ENCODE results near the gene MAP1LC3B. TPM values are rescaled to one million over a fixed set of nuclear protein-coding genes. Genes with fewer than 3 reads are reported as not detected.

Gene MAP1LC3B
- total RNA-seq, 1 experiment from 2014 or later, result 45.3 TPM

DNA sequence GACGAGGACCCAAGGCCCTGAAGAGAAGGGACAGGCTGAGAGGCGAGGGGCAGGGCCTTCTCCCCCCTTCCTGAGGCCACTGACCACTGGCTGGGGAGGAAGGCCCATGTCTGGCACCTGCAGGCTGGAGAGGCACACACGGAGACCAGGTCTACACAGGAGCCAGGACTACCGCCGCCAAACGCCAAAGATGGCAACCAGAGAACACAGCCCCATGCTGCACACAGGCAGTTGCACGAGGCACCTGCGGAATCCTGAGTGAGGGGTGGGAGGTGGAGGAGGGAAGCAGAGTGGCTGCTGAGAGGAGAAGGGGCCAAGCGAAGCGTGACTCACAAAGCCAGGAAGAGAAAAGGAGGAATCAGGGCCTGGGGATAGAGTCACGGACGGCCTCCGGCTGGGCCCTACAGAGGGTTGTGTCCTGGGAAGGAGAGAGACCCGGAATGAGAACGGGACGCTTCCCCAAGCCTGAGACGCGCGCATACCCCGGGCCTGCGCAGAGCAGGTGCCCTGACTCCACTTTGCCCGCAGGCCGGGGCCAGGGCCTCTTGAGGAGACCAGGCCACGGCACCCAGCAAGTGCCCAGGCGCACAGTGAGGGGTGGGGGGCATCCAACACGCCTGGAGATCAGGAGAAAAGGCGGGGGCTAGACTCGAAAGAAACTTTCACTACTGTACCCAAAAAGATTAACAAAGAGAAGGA lies 46.3 kb upstream of the MAP1LC3B start:
- Histone ChIP-seq H3K4me3 (no peak overlapping the region), H3K4me2 (no peak overlapping the region), H3F3A (ENCODE audit: insufficient read depth, low read depth) (no peaks in the 10 kb centered on the region), H3K27ac (no peak overlapping the region), H4K20me1 (ENCODE audit: insufficient read depth) (peaks cover 3% of the 10 kb centered on the region), H3K79me2 (ENCODE audit: low read depth) (no peaks in the 10 kb centered on the region), H3K9me2 (ENCODE audit: insufficient read depth) (no peaks in the 10 kb centered on the region), H3K4me1 (replicated peaks; ENCODE audit: insufficient read depth) (no peaks in the 10 kb centered on the region), H3K9me3 (ENCODE audit: insufficient read depth, low read depth) (no peaks in the 10 kb centered on the region), H2AFZ (no peak overlapping the region), H3K27me3 (ENCODE audit: insufficient read depth, low read depth) (no peaks in the 10 kb centered on the region), H3K36me3 (ENCODE audit: low read depth) (no peaks in the 10 kb centered on the region)
- BruUV-seq (replicated peaks), result no TSS peak
- CTCF ChIA-PET, result no interaction called here
- no peak for DNase-seq
- POLR2A ChIA-PET (ENCODE audit: unreplicated experiment), result no interaction called here
- TF ChIP-seq CTCF (conservative IDR thresholded peaks at IDR 0.05) (no peak), EZH2 (IDR thresholded peaks at IDR 0.05; ENCODE audit: low read depth) (no peak)
- intact Hi-C loops (cut with micrococcal nuclease; ENCODE audit: unreplicated experiment), result no loop called here

GRCh38 chr16:87346517-87347060 lies 45.5 kb upstream of the MAP1LC3B start:
- peaks cover 3% of the 10 kb centered on the region for H4K20me1 ChIP-seq (ENCODE audit: insufficient read depth)
- H3K27me3 ChIP-seq (ENCODE audit: insufficient read depth, low read depth), result no peaks in the 10 kb centered on the region
- no peaks in the 10 kb centered on the region for H3F3A ChIP-seq (ENCODE audit: insufficient read depth, low read depth)
- H2AFZ ChIP-seq, result no peak overlapping the region
- no peak for DNase-seq
- no peaks in the 10 kb centered on the region for H3K36me3 ChIP-seq (ENCODE audit: low read depth)
- CTCF ChIA-PET, result no interaction called here
- TF ChIP-seq EZH2 (IDR thresholded peaks at IDR 0.05; ENCODE audit: low read depth), result no peak
- TF ChIP-seq CTCF (conservative IDR thresholded peaks at IDR 0.05), result no peak
- no peaks in the 10 kb centered on the region for H3K9me3 ChIP-seq (ENCODE audit: insufficient read depth, low read depth)
- POLR2A ChIA-PET (ENCODE audit: unreplicated experiment), result no interaction called here
- H3K4me3 ChIP-seq, result no peak overlapping the region
- H3K4me1 ChIP-seq (replicated peaks; ENCODE audit: insufficient read depth), result no peaks in the 10 kb centered on the region
- intact Hi-C loops (cut with micrococcal nuclease; ENCODE audit: unreplicated experiment), result no loop called here
- H3K4me2 ChIP-seq, result no peak overlapping the region
- no TSS peak for BruUV-seq (replicated peaks)
- no peak overlapping the region for H3K27ac ChIP-seq
- no peaks in the 10 kb centered on the region for H3K79me2 ChIP-seq (ENCODE audit: low read depth)
- H3K9me2 ChIP-seq (ENCODE audit: insufficient read depth), result no peaks in the 10 kb centered on the region

DNA sequence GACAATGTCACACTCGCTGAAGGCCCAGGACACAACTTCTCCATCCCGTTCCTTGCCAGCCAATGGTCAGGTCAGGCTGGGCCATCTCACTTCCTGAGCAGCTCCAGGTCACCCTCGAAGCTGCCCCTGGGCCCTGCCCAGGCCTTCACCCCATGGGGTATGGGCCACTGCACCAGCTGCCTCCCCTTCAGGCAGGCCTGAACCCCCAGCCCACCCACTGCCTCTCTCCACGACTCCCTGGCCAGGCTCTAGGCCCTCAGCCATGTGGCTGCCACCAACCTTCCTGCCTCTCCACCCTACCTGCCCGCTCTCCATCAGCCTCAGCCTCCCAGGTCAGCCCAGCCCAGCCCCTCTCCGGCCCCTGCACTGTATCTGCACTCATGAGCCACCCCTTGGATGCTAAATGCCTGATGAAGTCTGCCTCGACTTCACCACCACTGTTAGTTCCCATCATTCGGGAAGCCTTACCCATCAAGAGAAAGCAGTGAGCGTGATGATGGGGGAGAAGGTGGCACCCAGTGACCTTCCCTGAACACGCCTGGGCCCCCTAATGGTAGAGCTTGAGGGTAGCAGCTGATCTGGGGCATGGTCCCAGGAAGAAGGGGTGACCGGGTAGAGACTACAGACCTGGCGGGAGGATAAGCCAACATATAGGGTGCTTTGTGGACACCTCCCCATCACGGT lies 44.1 kb upstream of the MAP1LC3B start:
- no peak overlapping the region for H3K27ac ChIP-seq
- no peaks in the 10 kb centered on the region for H3K27me3 ChIP-seq (ENCODE audit: insufficient read depth, low read depth)
- TF ChIP-seq EZH2 (IDR thresholded peaks at IDR 0.05; ENCODE audit: low read depth) (no peak), CTCF (conservative IDR thresholded peaks at IDR 0.05) (no peak)
- H4K20me1 ChIP-seq (ENCODE audit: insufficient read depth), result no peaks in the 10 kb centered on the region; the same call in none of the 2 replicates
- DNase-seq, result no peak
- no peaks in the 10 kb centered on the region for H3K9me2 ChIP-seq (ENCODE audit: insufficient read depth)
- BruUV-seq (replicated peaks), result no TSS peak
- no peaks in the 10 kb centered on the region for H3K4me1 ChIP-seq (replicated peaks; ENCODE audit: insufficient read depth)
- no peak overlapping the region for H3K4me3 ChIP-seq
- no peak overlapping the region for H2AFZ ChIP-seq
- CTCF ChIA-PET, result no interaction called here
- no peaks in the 10 kb centered on the region for H3K79me2 ChIP-seq (ENCODE audit: low read depth)
- no peaks in the 10 kb centered on the region for H3F3A ChIP-seq (ENCODE audit: insufficient read depth, low read depth)
- H3K4me2 ChIP-seq, result no peak overlapping the region
- intact Hi-C loops (cut with micrococcal nuclease; ENCODE audit: unreplicated experiment), result no loop called here
- POLR2A ChIA-PET (ENCODE audit: unreplicated experiment), result no interaction called here
- no peaks in the 10 kb centered on the region for H3K9me3 ChIP-seq (ENCODE audit: insufficient read depth, low read depth)
- H3K36me3 ChIP-seq (ENCODE audit: low read depth), result no peaks in the 10 kb centered on the region
